Hematopoietic multipotent progenitor cell (in vitro differentiated cells): ENCODE data around the gene CHTF8. TPM values are rescaled to one million over a fixed set of nuclear protein-coding genes. Genes with fewer than 3 reads are reported as not detected.

Experiments
- DNase-seq, 3 donors: peaks; one replicate each; pipeline ENCODE4 v3.0.0-alpha.2; 2011 to 2015; ENCODE audit warnings: low read depth in 2 of 3, low spot score in 2 of 3
- total RNA-seq: library from RNA; depleted of rRNA; stranded (reverse); fragments of >200 nt; gene quantifications from one replicate; pipeline ENCODE4 v1.2.3, GENCODE V29; 2012

Gene CHTF8
- total RNA-seq, 1 donor = 92.6 TPM

DNA sequence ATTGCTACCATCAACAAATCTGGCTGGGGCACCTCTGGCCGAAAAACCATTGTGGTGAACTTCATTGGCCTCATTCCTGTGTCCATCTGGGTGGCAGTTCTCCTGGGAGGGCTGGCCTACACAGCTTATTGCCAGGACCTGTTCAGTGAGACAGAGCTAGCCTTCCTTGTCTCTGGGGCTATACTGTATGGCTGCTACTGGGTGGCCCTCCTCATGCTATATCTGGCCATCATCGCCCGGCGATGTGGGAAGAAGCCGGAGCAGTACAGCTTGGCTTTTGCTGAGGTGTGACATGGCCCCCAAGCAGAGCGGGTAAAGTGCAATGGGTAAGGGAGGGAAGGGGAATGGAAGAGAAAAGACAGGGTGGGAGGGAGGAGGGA is 17.4 kb downstream of the CHTF8 start:
- DNase-seq = no peak

DNA sequence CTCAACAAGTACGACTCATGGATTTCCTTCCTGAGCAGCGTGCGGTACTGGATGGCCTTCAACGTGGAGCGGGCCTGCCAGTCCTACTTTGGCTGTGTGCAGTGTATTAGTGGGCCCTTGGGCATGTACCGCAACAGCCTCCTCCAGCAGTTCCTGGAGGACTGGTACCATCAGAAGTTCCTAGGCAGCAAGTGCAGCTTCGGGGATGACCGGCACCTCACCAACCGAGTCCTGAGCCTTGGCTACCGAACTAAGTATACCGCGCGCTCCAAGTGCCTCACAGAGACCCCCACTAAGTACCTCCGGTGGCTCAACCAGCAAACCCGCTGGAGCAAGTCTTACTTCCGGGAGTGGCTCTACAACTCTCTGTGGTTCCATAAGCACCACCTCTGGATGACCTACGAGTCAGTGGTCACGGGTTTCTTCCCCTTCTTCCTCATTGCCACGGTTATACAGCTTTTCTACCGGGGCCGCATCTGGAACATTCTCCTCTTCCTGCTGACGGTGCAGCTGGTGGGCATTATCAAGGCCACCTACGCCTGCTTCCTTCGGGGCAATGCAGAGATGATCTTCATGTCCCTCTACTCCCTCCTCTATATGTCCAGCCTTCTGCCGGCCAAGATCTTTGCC is 17.9 kb downstream of the CHTF8 start:
- no peak for DNase-seq

DNA sequence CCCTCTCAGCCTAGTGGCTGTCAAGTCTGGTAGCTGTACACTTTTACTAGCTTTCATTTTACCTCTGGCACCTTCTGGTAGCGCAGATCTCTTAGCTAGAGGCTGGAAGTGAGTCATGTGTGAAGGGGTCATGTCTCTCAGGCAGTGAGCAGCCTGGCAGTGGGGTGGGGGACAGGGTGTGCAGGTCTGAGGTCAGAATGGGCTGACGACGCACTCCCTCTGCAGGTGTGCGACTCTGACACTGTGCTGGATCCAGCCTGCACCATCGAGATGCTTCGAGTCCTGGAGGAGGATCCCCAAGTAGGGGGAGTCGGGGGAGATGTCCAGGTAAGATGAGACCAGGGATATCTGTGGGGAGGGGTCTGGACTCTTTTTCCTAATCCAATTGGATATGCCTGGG is 19.2 kb downstream of the CHTF8 start:
- DNase-seq = no peak

DNA sequence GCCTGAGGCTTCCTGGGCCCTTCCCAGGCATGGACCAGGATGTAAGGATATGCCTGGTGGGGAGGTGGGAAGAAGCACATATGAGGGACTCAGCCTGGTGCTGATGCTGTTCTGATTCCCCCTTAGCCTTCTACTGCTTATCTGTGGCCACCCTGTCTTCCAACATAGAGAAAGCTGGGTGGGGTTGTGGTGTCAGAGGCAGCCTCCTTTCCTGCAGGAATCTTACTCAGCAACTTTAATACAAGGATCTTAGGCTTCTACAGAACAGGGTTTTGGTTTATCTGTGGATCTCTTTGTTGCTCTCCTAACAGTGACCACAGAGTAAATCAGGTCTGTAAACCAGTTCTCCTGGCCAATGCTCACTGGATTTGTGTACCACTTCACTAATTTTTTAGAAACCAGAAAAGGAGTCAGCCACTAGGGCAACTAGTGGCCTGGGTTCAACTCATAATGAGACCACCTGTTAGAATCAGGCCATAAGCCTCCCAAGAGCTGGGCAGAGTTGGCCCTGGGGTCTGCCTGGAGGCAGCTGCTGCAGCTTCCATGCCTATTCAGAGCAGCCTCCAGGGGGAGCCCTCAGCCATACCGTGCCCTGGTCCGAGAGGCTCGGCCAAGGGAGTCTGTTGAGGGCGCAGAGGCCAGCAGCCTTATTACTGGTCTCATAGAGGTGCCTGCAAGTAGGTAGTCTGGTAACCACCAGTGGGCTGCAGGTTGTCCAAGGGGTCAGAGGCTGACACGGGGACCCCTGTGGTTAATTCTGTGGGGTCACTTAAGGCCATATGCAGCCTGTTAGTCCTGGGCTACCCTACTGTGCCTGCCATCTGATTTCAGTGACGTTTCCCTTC is 19.9 kb downstream of the CHTF8 start:
- peak in 1 of 3 donors; percentile 53 for DNase-seq

DNA sequence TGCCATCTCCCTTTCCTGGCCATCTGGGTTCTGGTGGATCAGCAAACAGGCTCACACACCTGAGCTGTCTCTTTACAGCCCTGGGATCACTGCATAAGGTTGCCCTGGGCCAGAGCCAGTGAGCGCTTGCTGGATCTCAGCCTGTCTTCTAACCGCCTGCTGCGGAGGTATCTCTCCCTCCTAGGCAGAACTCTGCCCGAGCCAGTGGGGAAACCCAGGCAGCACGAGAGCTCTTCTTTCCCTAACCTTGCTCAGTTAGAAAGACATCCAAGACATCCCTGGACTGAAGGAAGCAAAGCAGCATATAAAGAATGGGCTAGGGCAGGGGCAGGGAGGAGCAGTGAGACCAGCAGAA is 20.5 kb downstream of the CHTF8 start:
- DNase-seq = no peak

DNA sequence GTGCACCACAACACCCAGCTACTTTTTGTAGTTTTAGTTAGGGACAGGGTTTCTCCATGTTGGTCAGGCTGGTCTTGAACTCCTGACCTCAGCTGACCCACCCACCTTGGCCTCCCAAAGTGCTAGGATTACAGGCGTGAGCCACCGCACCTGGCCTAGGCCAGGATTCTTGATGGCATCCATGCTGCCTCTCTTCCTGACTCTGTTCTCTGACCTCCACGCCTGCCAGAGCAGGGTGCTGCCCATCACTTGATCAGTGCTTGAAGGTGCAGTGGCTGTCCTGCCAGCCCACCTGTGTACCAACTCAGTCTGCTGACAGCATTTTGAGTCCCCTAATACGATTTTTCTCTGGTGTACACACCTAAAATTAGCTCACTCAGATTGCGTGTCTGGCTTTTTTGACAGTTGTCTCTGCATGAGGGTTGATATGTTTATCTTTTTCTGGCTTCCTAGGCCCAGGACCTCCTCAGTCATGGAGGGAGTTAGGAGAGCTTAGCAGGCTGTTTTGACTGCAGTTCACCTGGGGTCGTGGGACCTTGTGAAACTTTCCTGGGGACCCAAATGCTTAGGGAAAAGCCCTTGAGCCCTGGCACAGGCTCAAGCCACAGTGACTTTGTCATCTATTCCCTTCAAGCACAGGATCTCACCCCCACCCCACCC is 21.0 kb downstream of the CHTF8 start:
- no peak for DNase-seq

DNA sequence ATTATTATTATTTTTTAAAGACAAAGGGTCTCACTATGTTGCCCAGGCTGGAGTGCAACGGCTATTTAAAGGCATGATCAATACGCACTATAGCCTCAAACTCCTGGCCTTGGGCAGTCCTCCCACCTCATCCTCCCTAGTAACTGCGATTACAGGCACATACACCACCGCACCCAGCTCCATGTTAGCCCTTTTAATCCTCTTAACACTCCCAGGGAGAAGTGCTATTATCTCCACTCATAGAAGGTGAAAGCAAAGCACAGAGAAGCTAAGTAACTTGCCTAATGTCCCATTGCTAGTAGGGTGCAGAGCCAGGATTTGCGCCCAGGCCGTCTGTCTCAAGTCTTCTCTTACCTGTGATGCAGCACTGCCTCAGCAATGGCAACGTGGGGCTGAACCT is 22.0 kb downstream of the CHTF8 start:
- DNase-seq = no peak

DNA sequence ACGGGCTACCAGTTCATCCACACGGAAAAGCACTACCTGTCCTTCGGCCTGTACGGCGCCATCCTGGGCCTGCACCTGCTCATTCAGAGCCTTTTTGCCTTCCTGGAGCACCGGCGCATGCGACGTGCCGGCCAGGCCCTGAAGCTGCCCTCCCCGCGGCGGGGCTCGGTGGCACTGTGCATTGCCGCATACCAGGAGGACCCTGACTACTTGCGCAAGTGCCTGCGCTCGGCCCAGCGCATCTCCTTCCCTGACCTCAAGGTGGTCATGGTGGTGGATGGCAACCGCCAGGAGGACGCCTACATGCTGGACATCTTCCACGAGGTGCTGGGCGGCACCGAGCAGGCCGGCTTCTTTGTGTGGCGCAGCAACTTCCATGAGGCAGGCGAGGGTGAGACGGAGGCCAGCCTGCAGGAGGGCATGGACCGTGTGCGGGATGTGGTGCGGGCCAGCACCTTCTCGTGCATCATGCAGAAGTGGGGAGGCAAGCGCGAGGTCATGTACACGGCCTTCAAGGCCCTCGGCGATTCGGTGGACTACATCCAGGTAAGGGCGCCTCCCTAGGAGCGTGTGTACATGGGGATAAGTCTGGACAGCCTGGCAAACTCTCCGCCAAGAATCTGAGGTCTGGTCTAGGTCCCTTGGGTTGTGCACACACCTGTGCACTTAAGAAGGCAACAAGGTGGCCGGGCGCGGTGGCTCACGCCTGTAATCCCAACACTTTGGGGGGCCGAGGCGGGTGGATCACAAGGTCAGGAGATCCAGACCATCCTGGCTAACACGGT is 22.7 kb downstream of the CHTF8 start:
- DNase-seq = no peak

DNA sequence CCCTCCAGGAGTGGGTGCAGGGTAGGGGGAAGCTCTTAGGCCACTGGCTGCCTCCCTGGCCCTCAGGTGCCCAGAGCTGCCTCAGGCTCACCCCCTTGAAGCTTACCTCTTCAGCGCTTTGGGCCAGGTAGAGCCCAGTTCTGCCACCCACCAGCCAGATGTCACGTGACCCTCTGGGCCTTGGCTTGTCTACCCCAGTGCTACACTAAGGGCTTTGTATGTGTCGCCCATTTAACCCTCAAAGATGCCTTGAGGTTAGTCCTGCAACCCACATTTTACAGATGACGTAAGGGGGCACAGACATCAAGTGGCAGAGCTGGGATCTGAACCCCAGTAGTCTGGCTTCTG is 23.5 kb downstream of the CHTF8 start:
- DNase-seq = no peak

DNA sequence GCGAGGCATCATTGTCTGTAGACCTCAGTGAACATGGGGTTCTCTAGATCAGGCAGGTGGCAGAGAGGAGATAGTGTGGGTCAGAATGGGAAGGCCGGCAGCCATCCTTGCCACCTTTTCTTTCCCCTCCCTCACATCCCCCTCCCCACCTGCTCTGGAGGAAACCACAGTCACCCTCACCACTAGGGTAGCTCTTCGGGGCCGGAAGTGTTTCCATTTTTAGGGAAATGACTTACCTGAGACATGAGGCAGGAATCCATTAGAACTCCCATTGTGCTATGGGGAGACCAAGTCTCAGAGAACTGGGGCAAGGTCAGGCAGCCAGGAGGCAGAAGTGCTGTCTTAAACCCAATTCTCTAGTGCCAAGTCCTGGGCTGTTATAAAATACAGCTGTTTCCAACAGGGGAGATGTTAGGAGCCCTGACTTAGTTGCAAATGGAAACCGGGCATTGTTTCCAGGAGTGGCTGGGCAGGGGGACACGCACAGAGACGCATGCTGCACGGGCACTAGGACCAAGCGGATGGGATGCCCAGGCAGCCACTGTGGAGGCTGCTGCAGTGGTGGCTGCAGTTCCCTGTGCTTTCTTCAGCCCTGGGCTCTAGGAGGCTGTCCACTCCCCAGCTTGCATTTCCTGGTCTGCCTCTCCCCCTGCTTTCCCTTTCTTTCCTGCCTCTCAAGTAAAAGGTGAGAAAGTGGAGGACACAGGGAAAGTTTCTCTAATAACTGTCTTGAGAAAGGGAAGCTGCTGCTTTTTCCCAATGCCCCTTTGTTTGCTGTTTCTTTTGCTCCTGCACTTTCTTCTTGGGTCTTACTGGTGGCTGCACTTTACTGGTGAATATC is 24.1 kb downstream of the CHTF8 start:
- DNase-seq = no peak

DNA sequence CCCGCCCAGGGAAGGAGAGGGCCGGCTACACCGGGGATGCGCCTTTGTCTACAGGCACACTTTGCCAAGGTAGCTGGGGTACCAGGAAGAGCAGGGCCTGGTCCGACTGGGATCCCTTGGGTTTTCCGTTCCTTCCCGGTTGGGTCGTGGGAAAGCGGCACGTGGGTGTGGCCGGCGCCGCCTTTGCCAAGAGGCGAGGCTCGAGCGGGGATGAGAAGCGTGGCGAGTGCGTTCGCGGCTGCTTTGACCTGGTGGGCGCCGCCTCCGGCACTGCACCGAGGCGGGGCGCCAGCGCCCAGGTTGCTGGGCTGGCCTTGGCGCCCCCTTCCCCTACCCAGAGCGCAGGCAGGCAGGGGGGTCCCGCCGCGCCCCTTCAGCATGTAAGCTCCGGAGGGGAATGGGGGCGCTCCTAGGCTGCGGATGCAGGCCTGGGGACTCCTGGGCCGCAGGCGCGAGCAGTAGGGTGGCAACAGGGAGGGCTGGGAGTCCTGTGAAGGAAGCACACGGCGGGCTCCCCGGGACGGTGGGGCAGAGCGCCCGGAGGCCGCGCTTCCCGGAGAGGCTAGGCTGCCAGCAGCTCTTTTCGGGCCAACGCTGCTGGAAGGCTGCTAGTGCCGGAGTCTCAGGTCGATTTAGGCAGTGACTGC is 24.9 kb downstream of the CHTF8 start:
- DNase-seq = peak in 1 of 3 donors; percentile 15

DNA sequence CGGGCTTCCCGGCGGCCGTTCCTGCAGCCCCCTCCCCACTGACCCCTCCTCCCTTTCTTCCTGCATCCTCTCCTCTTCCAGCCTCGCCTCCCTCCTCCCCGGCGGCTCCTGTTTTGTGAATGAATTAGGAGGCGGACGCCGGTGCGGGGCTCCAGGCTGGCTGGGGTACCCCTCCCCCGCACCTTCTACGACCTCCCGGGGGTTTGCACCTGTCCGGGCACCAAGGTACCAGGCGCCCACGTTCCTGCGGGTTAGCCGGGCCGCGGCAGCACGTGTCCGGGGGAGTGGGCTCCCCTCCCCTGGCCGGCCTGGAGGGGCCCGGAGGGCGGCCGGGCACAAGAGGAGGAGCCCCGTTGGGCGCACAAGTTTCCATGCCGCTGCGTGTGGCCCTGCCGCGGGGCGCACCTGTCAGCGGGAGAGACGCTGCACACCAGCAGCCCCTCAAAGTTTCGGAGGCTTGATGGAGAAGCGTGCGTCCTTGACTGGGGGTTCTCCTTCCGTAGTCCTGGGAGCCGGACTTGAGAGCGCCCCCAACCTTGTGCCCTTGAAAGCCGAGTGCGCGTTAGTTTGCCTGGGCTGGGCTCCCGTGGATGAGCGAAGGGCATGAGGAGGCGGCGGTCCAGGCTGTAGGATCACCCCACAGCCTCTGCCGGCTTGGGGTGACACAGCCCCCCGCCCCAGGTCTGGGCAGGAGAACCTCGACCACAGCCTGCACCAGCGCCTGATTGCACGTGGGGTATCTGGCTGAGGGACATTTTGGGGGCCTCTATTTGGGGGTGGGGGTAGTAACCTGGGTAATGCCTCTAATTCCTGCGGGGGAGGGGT is 25.7 kb downstream of the CHTF8 start:
- peak in 1 of 3 donors; percentile 13 for DNase-seq

DNA sequence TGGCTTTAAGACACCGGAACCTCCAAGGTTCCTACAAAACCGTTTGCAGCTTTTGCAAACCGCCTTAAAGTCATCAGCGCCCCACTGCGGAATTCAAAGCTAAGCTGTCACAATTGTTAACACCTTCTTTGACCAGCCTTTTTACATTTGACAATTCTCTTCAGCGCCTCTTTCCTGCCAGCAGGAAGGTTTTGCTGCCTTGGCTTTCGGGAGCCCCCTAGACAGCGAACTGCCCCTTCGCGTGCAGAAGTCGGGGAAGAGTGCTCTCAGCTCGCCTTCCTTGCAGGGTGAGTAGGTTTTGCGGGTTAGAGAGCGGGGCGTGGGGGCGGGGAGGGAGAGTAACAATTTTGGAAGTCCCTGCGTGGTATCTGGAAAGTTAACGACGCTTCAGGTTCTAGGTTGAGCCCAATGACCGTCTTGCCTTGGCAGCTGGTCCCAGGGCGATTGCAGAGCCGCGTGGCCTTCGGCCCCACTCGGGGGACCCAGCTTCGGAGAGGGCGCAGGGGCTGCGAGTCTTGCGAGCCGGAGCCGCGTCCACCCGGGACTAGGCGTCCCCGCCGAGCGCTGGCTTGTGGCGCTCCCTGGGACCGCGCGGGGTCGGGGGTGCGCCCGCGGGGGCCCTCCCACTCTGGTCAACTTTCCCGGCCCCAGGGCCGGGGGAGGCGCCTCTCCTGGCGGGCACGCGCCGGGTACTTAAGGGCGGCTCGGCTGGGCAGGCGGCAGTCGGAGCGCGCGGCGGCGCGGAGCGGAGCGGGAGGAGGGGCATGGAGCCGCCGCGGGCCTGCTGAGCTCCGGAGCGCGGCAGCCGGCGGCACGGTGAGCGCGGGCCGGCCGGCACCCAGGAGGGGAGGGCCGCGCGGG is 26.7 kb downstream of the CHTF8 start, which contains the start of gene HAS3:
TSS of gene HAS3 (plus strand) at position 153 of the 861 bp plus-strand sequence. CDS start 3,743 bp downstream, outside the sequence.
- DNase-seq = peak in 1 of 3 donors; percentile 54

DNA sequence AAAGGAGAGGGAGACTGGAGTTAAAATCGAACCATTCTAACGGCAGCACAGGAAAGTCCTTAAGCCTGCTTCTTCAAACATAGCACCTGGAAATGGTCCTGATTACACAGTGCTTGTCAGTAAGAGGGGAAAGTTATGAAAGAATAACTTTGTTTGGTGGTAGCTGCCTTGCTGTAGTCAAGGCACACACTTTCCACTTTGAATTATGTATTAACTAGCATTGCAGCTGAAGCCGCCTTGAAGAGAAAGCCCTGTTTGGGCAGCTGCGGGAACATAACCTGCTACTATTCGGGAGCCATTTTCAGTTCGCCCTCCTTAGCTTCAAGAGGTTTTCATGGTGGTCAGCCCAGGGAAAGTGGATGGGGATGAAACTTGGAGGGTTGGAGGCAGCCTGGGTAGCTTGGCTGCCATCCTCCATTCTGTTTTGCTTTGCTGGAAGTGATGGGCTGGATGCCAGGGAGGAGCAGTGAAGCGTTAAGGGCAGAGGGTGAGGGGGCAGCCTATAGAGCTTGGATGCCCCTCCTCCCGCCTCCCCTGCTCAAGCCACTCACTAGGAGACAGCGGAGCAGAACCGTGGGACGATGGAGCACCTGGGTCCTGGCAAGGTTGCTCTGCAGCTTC is 32.2 kb downstream of the CHTF8 start:
- no peak for DNase-seq

DNA sequence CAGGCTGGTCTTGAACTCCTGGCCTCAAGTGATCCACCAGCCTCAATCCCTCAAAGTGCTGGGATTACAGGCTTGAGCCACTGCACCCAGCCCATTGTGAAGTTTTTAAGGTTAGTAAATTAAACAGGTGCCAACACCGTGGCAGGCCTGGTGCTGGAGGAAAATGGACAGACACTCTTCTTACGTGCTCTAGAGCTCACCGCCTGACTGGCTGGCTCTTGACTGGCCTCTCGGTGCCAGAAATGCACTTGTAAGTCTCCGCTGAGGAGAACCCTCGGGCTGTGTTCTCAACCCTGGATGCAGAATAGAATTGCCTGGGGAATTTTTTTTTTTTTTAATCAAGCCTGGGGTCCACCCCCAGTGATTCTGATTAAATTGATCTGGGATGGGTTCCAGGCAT is 37.2 kb downstream of the CHTF8 start:
- no peak for DNase-seq

DNA sequence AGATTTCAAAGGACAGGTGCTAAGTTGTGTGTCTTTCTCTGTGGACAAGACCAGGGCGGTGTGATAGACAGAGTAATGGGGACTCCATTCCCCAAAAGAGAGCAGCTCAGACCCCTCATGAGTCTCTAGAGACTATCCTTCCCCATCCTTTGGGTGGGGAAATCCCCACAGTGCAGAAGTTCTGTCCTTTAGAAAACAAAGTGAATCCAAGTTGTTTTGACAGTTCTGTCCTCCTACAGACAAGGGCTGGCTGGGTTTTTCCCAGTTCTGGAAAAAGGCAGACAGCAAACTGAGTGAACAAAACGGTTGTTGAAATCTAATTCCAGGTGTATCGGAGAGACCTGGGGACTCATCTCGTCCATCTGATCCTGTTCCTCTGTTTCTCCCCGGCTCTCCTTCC is 37.9 kb downstream of the CHTF8 start:
- DNase-seq = no peak

DNA sequence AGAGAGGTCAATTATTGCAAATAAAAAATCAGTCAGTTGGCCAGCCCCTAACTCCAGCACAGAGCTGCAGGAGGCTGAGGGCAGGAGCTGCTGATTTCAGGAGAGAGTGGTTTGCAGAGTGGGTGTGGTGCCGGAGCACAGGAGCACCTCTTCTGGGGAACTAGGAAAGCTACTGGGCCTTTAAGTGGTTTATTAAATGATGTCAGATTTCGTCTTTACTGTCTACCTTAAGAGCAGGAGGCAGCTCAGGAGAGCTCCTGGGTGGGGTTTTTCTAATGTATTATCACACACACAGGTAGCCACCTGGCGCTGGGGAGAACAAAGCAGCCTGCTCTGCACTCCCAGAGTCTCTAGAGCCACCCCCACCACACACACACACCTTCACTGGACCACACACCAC is 38.4 kb downstream of the CHTF8 start:
- no peak for DNase-seq
